ENCODE measurements around the gene RIPPLY1.
A peak's percentile ranks its signal among the peaks of the same experiment; 100 is the strongest.
"Not testable (repeated sequence)": the region's sequence is repeated elsewhere in the genome, so short reads cannot be mapped to it uniquely, and the experiment has no call there.

Gene RIPPLY1

GRCh38 chrX:106891762-106892460 lies 11.2 kb downstream of the RIPPLY1 start:
- TF ChIP-seq, protein P1, sequence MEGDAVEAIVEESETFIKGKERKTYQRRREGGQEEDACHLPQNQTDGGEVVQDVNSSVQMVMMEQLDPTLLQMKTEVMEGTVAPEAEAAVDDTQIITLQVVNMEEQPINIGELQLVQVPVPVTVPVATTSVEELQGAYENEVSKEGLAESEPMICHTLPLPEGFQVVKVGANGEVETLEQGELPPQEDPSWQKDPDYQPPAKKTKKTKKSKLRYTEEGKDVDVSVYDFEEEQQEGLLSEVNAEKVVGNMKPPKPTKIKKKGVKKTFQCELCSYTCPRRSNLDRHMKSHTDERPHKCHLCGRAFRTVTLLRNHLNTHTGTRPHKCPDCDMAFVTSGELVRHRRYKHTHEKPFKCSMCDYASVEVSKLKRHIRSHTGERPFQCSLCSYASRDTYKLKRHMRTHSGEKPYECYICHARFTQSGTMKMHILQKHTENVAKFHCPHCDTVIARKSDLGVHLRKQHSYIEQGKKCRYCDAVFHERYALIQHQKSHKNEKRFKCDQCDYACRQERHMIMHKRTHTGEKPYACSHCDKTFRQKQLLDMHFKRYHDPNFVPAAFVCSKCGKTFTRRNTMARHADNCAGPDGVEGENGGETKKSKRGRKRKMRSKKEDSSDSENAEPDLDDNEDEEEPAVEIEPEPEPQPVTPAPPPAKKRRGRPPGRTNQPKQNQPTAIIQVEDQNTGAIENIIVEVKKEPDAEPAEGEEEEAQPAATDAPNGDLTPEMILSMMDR (IDR thresholded peaks at IDR 0.05) = no peak
- no peak for TF ChIP-seq ZFX (IDR thresholded peaks at IDR 0.05; ENCODE audit: borderline replicate concordance)
- no peak overlapping the region for H3K27ac ChIP-seq

- H3K27ac ChIP-seq = no peak overlapping the region
- TF ChIP-seq ZFX (IDR thresholded peaks at IDR 0.05; ENCODE audit: borderline replicate concordance) = no peak
- TF ChIP-seq, protein P1 (IDR thresholded peaks at IDR 0.05) = no peak
Measured at GRCh38 chrX:106889468-106889867, 13.7 kb downstream of the RIPPLY1 start.

DNA sequence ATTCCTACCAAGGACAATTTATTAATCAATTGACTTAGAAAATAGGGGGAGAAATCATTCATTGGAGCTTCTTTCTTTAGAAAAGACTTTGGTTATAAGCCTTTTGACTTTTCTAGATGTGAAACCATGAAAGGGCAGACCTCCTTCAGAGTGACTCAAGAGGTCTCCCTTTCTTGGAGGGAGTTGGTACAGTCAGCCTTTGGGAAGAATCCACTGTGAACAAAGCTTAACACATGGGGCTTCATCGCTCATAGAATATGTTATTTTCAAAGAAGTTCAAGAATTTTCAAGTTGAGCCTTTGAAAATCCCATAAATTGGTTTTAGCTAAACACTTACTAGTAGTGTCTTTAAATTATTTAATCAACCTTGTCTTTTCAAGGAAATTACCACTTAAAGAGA lies 28.0 kb downstream of the RIPPLY1 start:
- no peak overlapping the region for H3K27ac ChIP-seq

DNA sequence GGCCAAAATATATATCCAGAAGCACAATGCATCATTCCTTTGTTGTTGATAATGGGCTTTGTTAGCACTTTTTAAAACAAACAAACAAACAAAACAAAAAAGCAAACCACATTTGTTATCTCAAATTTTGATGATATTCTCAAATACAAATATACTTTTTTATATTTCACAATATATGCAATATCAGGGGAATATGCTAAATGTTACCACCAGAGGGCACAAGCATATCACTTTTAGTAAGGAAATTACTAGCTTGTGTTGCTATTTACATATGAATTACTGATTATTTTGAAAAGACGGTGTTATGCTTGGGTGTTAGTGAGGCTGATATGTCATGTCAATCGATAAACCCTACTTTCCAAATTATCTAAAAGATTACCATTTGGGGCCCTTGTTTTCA lies 29.1 kb downstream of the RIPPLY1 start:
- TF ChIP-seq, protein P1 (IDR thresholded peaks at IDR 0.05) = peak; percentile 57
- no peak for TF ChIP-seq ZFX (IDR thresholded peaks at IDR 0.05; ENCODE audit: borderline replicate concordance)
- no peak overlapping the region for H3K27ac ChIP-seq

More for the DNA sequence above, 28.0 kb downstream of the RIPPLY1 start:
- TF ChIP-seq ZFX (IDR thresholded peaks at IDR 0.05; ENCODE audit: borderline replicate concordance) = no peak
- TF ChIP-seq, protein P1 (IDR thresholded peaks at IDR 0.05) = no peak

GRCh38 chrX:106872796-106873195 lies 30.3 kb downstream of the RIPPLY1 start:
- H3K27ac ChIP-seq = not testable (repeated sequence)

DNA sequence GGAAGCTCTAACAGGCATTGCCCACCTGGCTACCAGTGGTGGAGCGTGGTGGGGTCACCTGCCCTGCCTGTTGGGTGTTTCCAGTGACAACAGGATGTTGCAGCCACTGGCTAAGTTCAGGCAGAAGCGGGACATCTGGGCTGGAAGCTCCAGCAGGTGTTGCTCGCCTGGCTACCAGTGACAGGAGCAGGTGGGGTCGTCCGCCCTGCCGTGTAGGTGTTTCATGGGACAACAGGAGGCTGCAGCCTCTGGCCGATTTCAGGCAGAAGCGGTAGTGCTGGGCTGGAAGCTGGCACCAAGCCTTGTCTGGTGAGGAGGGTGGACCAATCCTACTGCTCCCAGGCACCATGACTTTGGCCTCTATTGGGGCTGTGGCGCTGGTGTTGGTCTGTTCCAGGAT lies 39.4 kb downstream of the RIPPLY1 start:
- TF ChIP-seq, protein P1 (IDR thresholded peaks at IDR 0.05) = no peak
- TF ChIP-seq ZFX (IDR thresholded peaks at IDR 0.05; ENCODE audit: borderline replicate concordance) = no peak

DNA sequence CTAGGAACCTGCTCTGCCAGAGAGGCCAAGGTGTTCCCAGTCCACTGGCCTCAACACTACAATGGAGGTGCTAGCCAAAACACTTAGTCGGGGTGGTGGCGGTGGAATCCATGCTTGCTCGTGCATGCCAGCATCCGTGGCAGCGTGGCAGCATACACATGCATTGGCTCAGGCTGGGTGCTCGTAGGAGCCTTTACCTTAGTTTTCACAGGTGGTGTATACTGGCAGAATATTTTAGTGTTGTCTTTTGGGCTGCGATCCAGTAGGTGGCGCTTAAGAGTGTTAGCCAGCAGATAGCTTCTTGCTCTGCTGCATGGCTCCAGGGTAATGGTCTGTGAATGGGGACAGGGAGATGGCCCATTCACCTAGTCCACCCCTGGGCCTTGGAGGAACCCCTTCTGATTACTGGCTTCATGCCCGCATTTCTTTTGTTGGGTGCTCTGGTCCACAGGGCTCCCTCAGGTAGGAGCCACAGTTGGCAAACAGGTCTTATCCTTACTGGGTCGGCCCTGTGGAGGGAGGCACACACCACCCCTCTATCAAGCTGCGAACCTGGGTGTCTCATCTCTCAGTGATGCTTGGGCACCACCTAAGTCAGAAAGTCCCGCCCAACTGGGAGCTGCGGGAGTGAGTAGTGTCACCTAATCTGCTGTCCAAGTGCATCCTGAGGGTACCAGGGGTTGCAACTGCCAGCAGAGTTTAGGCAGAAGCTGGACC lies 40.0 kb downstream of the RIPPLY1 start:
- no peak overlapping the region for H3K27ac ChIP-seq
- TF ChIP-seq, protein P1 (IDR thresholded peaks at IDR 0.05) = peak; percentile 71
- no peak for TF ChIP-seq ZFX (IDR thresholded peaks at IDR 0.05; ENCODE audit: borderline replicate concordance)

More for the DNA sequence above, 39.4 kb downstream of the RIPPLY1 start:
- no peak overlapping the region for H3K27ac ChIP-seq

Data from 22Rv1 (cell line).